ENCODE results near the gene NME7. TPM values are rescaled to one million over a fixed set of nuclear protein-coding genes. Genes with fewer than 3 reads are reported as not detected.

Gene NME7
- polyA plus RNA-seq, 1 of the 3 experiments (the other 2 are of a cell fraction): 13.7 TPM

GRCh38 chr1:169321539-169321938 lies 46.1 kb downstream of the NME7 start:
- no peak overlapping the region for H3K4me2 ChIP-seq
- DNase-seq: no peak

GRCh38 chr1:169318536-169319244 lies 48.9 kb downstream of the NME7 start:
- peaks cover 7% of the 10 kb centered on the region for H3F3A ChIP-seq (replicated peaks; ENCODE audit: insufficient read depth)
- no peaks in the 10 kb centered on the region for H3K9me2 ChIP-seq
- no peaks in the 10 kb centered on the region for H3K79me2 ChIP-seq (ENCODE audit: insufficient read depth)
- WGBS (ENCODE audit: low lambda C conversion rate): 92% methylated on average over 3 of the region's 3 CpGs
- no peak overlapping the region for H3K4me2 ChIP-seq
- TF ChIP-seq PBX3 (IDR thresholded peaks at IDR 0.05) (no peak), RCOR1 (IDR thresholded peaks at IDR 0.05; ENCODE audit: low read length) (no peak), MEF2A (IDR thresholded peaks at IDR 0.05; ENCODE audit: borderline replicate concordance, low read depth) (no peak), TAF1 (IDR thresholded peaks at IDR 0.05; ENCODE audit: borderline replicate concordance, low read depth, low read length) (no peak), NRF1 (IDR thresholded peaks at IDR 0.05; ENCODE audit: low read depth, low read length) (no peak), CTCF (IDR thresholded peaks at IDR 0.05) (no peak), USF1 (IDR thresholded peaks at IDR 0.05; ENCODE audit: borderline replicate concordance, low read depth) (no peak), TEAD4 (IDR thresholded peaks at IDR 0.05; ENCODE audit: borderline replicate concordance, insufficient read depth) (no peak), TCF12 (IDR thresholded peaks at IDR 0.05) (no peak), MXI1 (IDR thresholded peaks at IDR 0.05; ENCODE audit: low read depth, low read length) (no peak), SIN3A (IDR thresholded peaks at IDR 0.05; ENCODE audit: borderline replicate concordance, low read depth, low read length) (no peak), FOXJ3 (CRISPR knock-in tag; IDR thresholded peaks at IDR 0.05) (no peak), EZH2phosphoT487 (IDR thresholded peaks at IDR 0.05; ENCODE audit: borderline replicate concordance, low read depth) (no peak), NFIC (IDR thresholded peaks at IDR 0.05; ENCODE audit: borderline replicate concordance) (no peak), GATA2 (CRISPR knock-in tag; IDR thresholded peaks at IDR 0.05) (no peak), MAX (IDR thresholded peaks at IDR 0.05; ENCODE audit: low read depth) (no peak), CHD2 (IDR thresholded peaks at IDR 0.05; ENCODE audit: low read length, partially characterized antibody) (no peak)
- no peak overlapping the region for H2AFZ ChIP-seq (ENCODE audit: low read depth)
- no peak overlapping the region for H3K27ac ChIP-seq (ENCODE audit: low read depth in 2 of 2, low read length in 1 of 2)
- no peaks in the 10 kb centered on the region for H3K27me3 ChIP-seq (ENCODE audit: insufficient read depth)
- peaks cover 0 to 7% of the 10 kb centered on the region in 2 experiments; a peak in 2 of 4 replicates for H3K4me1 ChIP-seq (ENCODE audit: control insufficient read depth in 1 of 2, insufficient read depth in 2 of 2, low read depth in 1 of 2, low read length in 1 of 2)
- H3K9me3 ChIP-seq: no peaks in the 10 kb centered on the region
- no peak overlapping the region for H3K9ac ChIP-seq
- H3K36me3 ChIP-seq (replicated peaks in 1 of 2; ENCODE audit: control insufficient read depth in 1 of 2, insufficient read depth in 2 of 2, low read length in 1 of 2): peaks cover 10 to 22% of the 10 kb centered on the region in 2 experiments
- ChIA-PET POLR2A (no interaction called here), CTCF (no interaction called here)
- DNase-seq: no peak
- no peaks in the 10 kb centered on the region for H4K20me1 ChIP-seq (ENCODE audit: insufficient read depth)
- H3K4me3 ChIP-seq (ENCODE audit: low read depth in 2 of 2, low read length in 1 of 2): no peak overlapping the region

More at GRCh38 chr1:169321539-169321938, 46.1 kb downstream of the NME7 start:
- H3F3A ChIP-seq (replicated peaks; ENCODE audit: insufficient read depth): peaks cover 3% of the 10 kb centered on the region
- POLR2A ChIA-PET: no interaction called here
- H2AFZ ChIP-seq (ENCODE audit: low read depth): no peak overlapping the region
- no peaks in the 10 kb centered on the region for H3K27me3 ChIP-seq (ENCODE audit: insufficient read depth)
- peak; percentile 36; the same call in 1 of the 2 replicates for TF ChIP-seq FOSL2 (IDR thresholded peaks at IDR 0.05; ENCODE audit: borderline replicate concordance, low read depth)
- peak; percentile 37; the same call in 1 of the 2 replicates for TF ChIP-seq PBX3 (IDR thresholded peaks at IDR 0.05)
- TF ChIP-seq JUND (IDR thresholded peaks at IDR 0.05): peak; percentile 53
- no peak for TF ChIP-seq CHD2 (IDR thresholded peaks at IDR 0.05; ENCODE audit: low read length, partially characterized antibody)
- no peaks in the 10 kb centered on the region for H3K9me2 ChIP-seq
- peaks cover 0 to 7% of the 10 kb centered on the region in 2 experiments; a peak in 3 of 4 replicates for H3K4me1 ChIP-seq (ENCODE audit: control insufficient read depth in 1 of 2, insufficient read depth in 2 of 2, low read depth in 1 of 2, low read length in 1 of 2)
- peaks cover 10 to 22% of the 10 kb centered on the region in 2 experiments for H3K36me3 ChIP-seq (replicated peaks in 1 of 2; ENCODE audit: control insufficient read depth in 1 of 2, insufficient read depth in 2 of 2, low read length in 1 of 2)
- H3K79me2 ChIP-seq (ENCODE audit: insufficient read depth): peaks cover 11% of the 10 kb centered on the region; the same call in 1 of the 2 replicates
- no peak overlapping the region for H3K27ac ChIP-seq (ENCODE audit: low read depth in 2 of 2, low read length in 1 of 2)
- H3K9me3 ChIP-seq: no peaks in the 10 kb centered on the region
- WGBS (ENCODE audit: low lambda C conversion rate): 39% methylated on average over 1 of the region's 1 CpG
- CTCF ChIA-PET: interaction anchor here (2.5 kb wide), 1 partner anchor 27 kb away, joined by 10 read pairs; no protein-coding TSS in a partner anchor
- no peak overlapping the region for H3K4me3 ChIP-seq (ENCODE audit: low read depth in 2 of 2, low read length in 1 of 2)
- H4K20me1 ChIP-seq (ENCODE audit: insufficient read depth): no peaks in the 10 kb centered on the region
- H3K9ac ChIP-seq: no peak overlapping the region

Measured in SK-N-SH (cell line).